ENCODE results near the gene PLCL1.

DNA sequence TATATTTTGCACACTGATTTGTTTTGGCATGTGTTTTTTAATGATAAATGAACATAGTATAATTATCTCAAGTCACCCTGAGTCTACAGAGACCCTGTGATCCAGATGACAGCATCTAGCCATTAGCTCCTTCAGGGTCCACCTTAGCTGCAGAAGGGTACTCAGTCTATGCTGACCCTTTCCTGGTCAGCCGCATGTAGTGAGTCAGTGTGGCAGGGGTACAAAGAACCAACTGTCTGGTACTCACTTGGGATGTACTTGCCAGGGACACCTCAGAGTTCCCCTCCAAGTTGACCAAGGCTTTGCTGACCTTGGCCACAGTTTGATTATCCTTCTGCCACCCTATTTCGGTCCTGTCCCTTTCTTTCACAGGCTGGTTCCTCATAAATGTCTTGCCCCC, 369.5 kb downstream of the PLCL1 start:
- no peak for TF ChIP-seq EZH2phosphoT487 (IDR thresholded peaks at IDR 0.05; ENCODE audit: insufficient read depth, low read depth)
- no peak for TF ChIP-seq EZH2 (IDR thresholded peaks at IDR 0.05; ENCODE audit: insufficient read depth, poor library complexity, severe bottlenecking)

Measured in GM23248 (cell line).